Natural killer cell (primary cell): ENCODE results near the gene KCNK18. TPM values are rescaled to one million over a fixed set of nuclear protein-coding genes. Genes with fewer than 3 reads are reported as not detected.

Source experiments
- ATAC-seq, 3 donors: fragments of 150-1000 bp in 2 of 3; fragments of 200-7000 bp in 1 of 3; cut with Tn5 transposase; 1 replicate in 1 of 3; 2 replicates in 2 of 3; pipeline ENCODE4 v1.10.0; 2021; ENCODE audit warnings: mild to moderate bottlenecking in 2 of 3, moderate library complexity in 2 of 3
- DNase-seq, 2 donors: peaks; one replicate each; pipeline versions ENCODE4 v3.0.0 to v3.0.0-alpha.2; 2013 to 2021; ENCODE audit warnings: mixed read lengths in 1 of 2
- H3K27ac ChIP-seq: one replicate; pipeline ENCODE4 v1.5.1; 2013; ENCODE audit warnings: mild to moderate bottlenecking, low read length
- H3K27me3 ChIP-seq: one replicate; pipeline ENCODE4 v1.6.1; 2013; ENCODE audit warnings: low read length; ENCODE audit not compliant: control insufficient read depth, insufficient read depth
- H3K36me3 ChIP-seq: one replicate; pipeline ENCODE4 v1.6.1; 2013; ENCODE audit warnings: low read length; ENCODE audit not compliant: control insufficient read depth, insufficient read depth
- H3K4me1 ChIP-seq: one replicate; pipeline ENCODE4 v1.6.1; 2013; ENCODE audit warnings: low read length; ENCODE audit not compliant: control insufficient read depth, insufficient read depth
- H3K4me3 ChIP-seq: one replicate; pipeline ENCODE4 v1.5.1; 2013; ENCODE audit warnings: low read length
- H3K9me3 ChIP-seq: one replicate; pipeline ENCODE4 v1.6.1; 2013; ENCODE audit warnings: low read length; ENCODE audit not compliant: control insufficient read depth, insufficient read depth
- H3K27ac Mint-ChIP-seq, 2 donors: one replicate each; pipeline ENCODE4 v1.8.0; 2022; ENCODE audit warnings: mild to moderate bottlenecking in 2 of 2, mixed read lengths in 2 of 2, moderate library complexity in 1 of 2
- H3K27me3 Mint-ChIP-seq, 2 donors: one replicate each; pipeline ENCODE4 v1.8.0; 2022; ENCODE audit warnings: low read depth in 2 of 2, mixed read lengths in 2 of 2
- H3K36me3 Mint-ChIP-seq: one replicate; pipeline ENCODE4 v1.8.0; 2022; ENCODE audit warnings: mixed read lengths
- H3K4me1 Mint-ChIP-seq, 2 donors: one replicate each; pipeline ENCODE4 v1.8.0; 2022; ENCODE audit warnings: mixed read lengths in 2 of 2
- H3K4me3 Mint-ChIP-seq: one replicate; pipeline ENCODE4 v1.8.0; 2022; ENCODE audit warnings: mild to moderate bottlenecking, moderate library complexity, mixed read lengths
- H3K9me3 Mint-ChIP-seq, 2 donors: one replicate each; pipeline ENCODE4 v1.8.0; 2022; ENCODE audit warnings: mixed read lengths in 2 of 2
- CTCF ChIP-seq: fragments of 200-600 bp; IDR thresholded peaks from one replicate; pipeline ENCODE4 v1.8.0; 2022; ENCODE audit warnings: antibody characterized with exemption
- WGBS: methylation state at CpG from one replicate; pipeline ENCODE4 v1.1.7; 2013; ENCODE audit warnings: missing lambda C conversion rate; ENCODE audit not compliant: insufficient coverage; 5-methylcytosine and 5-hydroxymethylcytosine counted together
- intact Hi-C: fragments of 100-400 bp; cut with micrococcal nuclease; formaldehyde crosslinking; loops from one replicate; pipeline ENCODE4 v1.14.2; 2022
- total RNA-seq, 4 donors: library from RNA; stranded (reverse); fragments of 120-200 nt in 1 of 4; gene quantifications; one replicate each; pipeline versions ENCODE4 v1.2.3 to v1.2.4, GENCODE V29; 2013 to 2022

KCNK18 gene
- total RNA-seq, 3 donors from 2014 or later (not counting 1 experiment from before 2014, with no cell fraction given): not detected

GRCh38 chr10:117218654-117219053 is 21.4 kb downstream of the KCNK18 start:
- WGBS: 88% methylated on average over 8 of the region's 8 CpGs
- TF ChIP-seq CTCF: no peak
- intact Hi-C loops: loop anchor here (5.0 to 10.0 kb wide), 2 partner anchors 104 to 226 kb away; no protein-coding TSS in a partner anchor
- Mint-ChIP-seq H3K36me3 (no peaks in the 10 kb centered on the region), H3K27ac (no peak overlapping the region), H3K4me1 (peaks cover 0 to 13% of the 10 kb centered on the region in 2 donors), H3K4me3 (no peak overlapping the region), H3K27me3 (peaks cover 19 to 24% of the 10 kb centered on the region in 2 donors), H3K9me3 (no peaks in the 10 kb centered on the region)
- H3K4me1 ChIP-seq: peaks cover 14% of the 10 kb centered on the region
- no peak overlapping the region for H3K4me3 ChIP-seq
- H3K27ac ChIP-seq: no peak overlapping the region
- H3K9me3 ChIP-seq: no peaks in the 10 kb centered on the region
- H3K27me3 ChIP-seq: peaks cover 13% of the 10 kb centered on the region
- DNase-seq (no peak), ATAC-seq (no peak)
- H3K36me3 ChIP-seq: no peaks in the 10 kb centered on the region

- Histone ChIP-seq H3K27me3 (peaks cover 9% of the 10 kb centered on the region), H3K36me3 (no peaks in the 10 kb centered on the region), H3K4me3 (no peak overlapping the region), H3K9me3 (no peaks in the 10 kb centered on the region), H3K27ac (no peak overlapping the region), H3K4me1 (peaks cover 13% of the 10 kb centered on the region)
- DNase-seq (no peak), ATAC-seq (no peak)
- TF ChIP-seq CTCF: no peak
- Mint-ChIP-seq H3K9me3 (no peaks in the 10 kb centered on the region), H3K36me3 (no peaks in the 10 kb centered on the region), H3K4me1 (peaks cover 0 to 13% of the 10 kb centered on the region in 2 donors), H3K27ac (no peak overlapping the region), H3K27me3 (peaks cover 8 to 10% of the 10 kb centered on the region in 2 donors), H3K4me3 (no peak overlapping the region)
- intact Hi-C loops: no loop called here
- 79% methylated on average over 10 of the region's 10 CpGs for WGBS
Observed at GRCh38 chr10:117221156-117221711, 23.9 kb downstream of the KCNK18 start.

- 84% methylated on average over 4 of the region's 5 CpGs for WGBS
- Mint-ChIP-seq H3K9me3 (no peaks in the 10 kb centered on the region), H3K4me3 (no peak overlapping the region)
Observed at GRCh38 chr10:117222552-117222951, 25.3 kb downstream of the KCNK18 start.

More at GRCh38 chr10:117222552-117222951, 25.3 kb downstream of the KCNK18 start:
- H3K4me3 ChIP-seq: no peak overlapping the region
- Mint-ChIP-seq H3K27ac (no peak overlapping the region), H3K27me3 (peaks cover 8 to 10% of the 10 kb centered on the region in 2 donors), H3K36me3 (no peaks in the 10 kb centered on the region), H3K4me1 (no peaks in the 10 kb centered on the region)
- H3K27me3 ChIP-seq: no peaks in the 10 kb centered on the region
- intact Hi-C loops: no loop called here
- H3K36me3 ChIP-seq: no peaks in the 10 kb centered on the region
- no peak for ATAC-seq
- no peaks in the 10 kb centered on the region for H3K9me3 ChIP-seq
- H3K4me1 ChIP-seq: no peaks in the 10 kb centered on the region
- no peak for DNase-seq
- no peak for TF ChIP-seq CTCF
- H3K27ac ChIP-seq: no peak overlapping the region
